GM21576 (cell line): ENCODE results near the gene ANG.

ENCODE experiments used
- ATAC-seq: cut with Tn5 transposase; IDR thresholded peaks from one replicate; pipeline ENCODE4 v1.9.1; 2021; ENCODE audit warnings: mild to moderate bottlenecking, moderate library complexity; ENCODE audit not compliant: unreplicated experiment

The ANG gene

GRCh38 chr14:20742132-20742531, 53.6 kb downstream of the ANG start:
- ATAC-seq: no peak

- ATAC-seq: no peak
Measured at GRCh38 chr14:20743556-20743955, 55.0 kb downstream of the ANG start.
